Endothelial cell of umbilical vein (primary cell): Measurements from ENCODE around the gene SPCS3. TPM values are rescaled to one million over a fixed set of nuclear protein-coding genes. Genes with fewer than 3 reads are reported as not detected.

Source experiments
- BruUV-seq: library from RNA; stranded (reverse); fragments of 400-500 nt; replicated peaks from 2 replicates; lab custom pipeline; 2021; lab: Mats Ljungman, UMichigan
- CTCF ChIA-PET: fragments of 300-600, 350-600 bp; sonication (Branson Sonifier 250); formaldehyde crosslinking; loops from one replicate; lab custom pipeline; 2021; ENCODE audit warnings: antibody characterized with exemption, inconsistent platforms; lab: Charles Lee
- POLR2A ChIA-PET: fragments of 300-600, 350-600 bp; sonication (Branson Sonifier 250); formaldehyde crosslinking; loops from one replicate; lab custom pipeline; 2021; ENCODE audit warnings: antibody characterized with exemption, inconsistent platforms; lab: Charles Lee
- DNase-seq: peaks from one replicate; pipeline ENCODE4 v3.0.0-alpha.2; 2011; ENCODE audit warnings: low read depth, low spot score
- FAIRE-seq: peaks from 2 replicates; lab custom pipeline; 2011; peaks lifted over from hg19 to GRCh38; lab: Jason Lieb, UNC
- H2AFZ ChIP-seq: 2 replicates; pipeline ENCODE4 v1.6.0; 2012; ENCODE audit warnings: low read depth, low read length, control low read depth, inconsistent platforms
- H3K27ac ChIP-seq: 2 replicates; pipeline ENCODE4 v1.5.1; 2011; ENCODE audit warnings: low read depth, mild to moderate bottlenecking, control low read depth, low read length, moderate library complexity; ENCODE audit not compliant: insufficient read depth
- H3K27me3 ChIP-seq, 2 experiments: 2 replicates each; pipeline versions ENCODE4 v1.6.0 to v1.6.1; 2011; ENCODE audit warnings: low read length in 2 of 2, mixed read lengths in 1 of 2; ENCODE audit not compliant: control insufficient read depth in 2 of 2, insufficient read depth in 2 of 2
- H3K36me3 ChIP-seq, 2 experiments: 2 replicates in 1 of 2; 3 replicates in 1 of 2; pipeline ENCODE4 v1.5.1; 2011; ENCODE audit warnings: low read length in 2 of 2, mild to moderate bottlenecking in 1 of 2, moderate library complexity in 1 of 2; ENCODE audit not compliant: control insufficient read depth in 2 of 2, insufficient read depth in 2 of 2; ENCODE audit errors: extremely low read depth in 1 of 2
- H3K4me1 ChIP-seq: 3 replicates; pipeline ENCODE4 v1.5.1; 2011; ENCODE audit warnings: mild to moderate bottlenecking, low read length; ENCODE audit not compliant: control insufficient read depth, insufficient read depth; ENCODE audit errors: extremely low read depth
- H3K4me2 ChIP-seq: 2 replicates; pipeline ENCODE4 v1.6.1; 2011; ENCODE audit warnings: low read length, control low read depth, mixed read lengths; ENCODE audit not compliant: insufficient read depth
- H3K4me3 ChIP-seq, 3 experiments: fragments of 200-600 bp in 1 of 3; sonication (generic), shearing (Covaris generic) in 1 of 3; replicated peaks in 1 of 3; 2 replicates each; pipeline ENCODE4 v1.5.1; 2011 to 2016; ENCODE audit warnings: control low read depth in 3 of 3, low read length in 3 of 3, mild to moderate bottlenecking in 2 of 3, inconsistent platforms in 1 of 3, low read depth in 1 of 3, moderate library complexity in 1 of 3; ENCODE audit not compliant: insufficient read depth in 1 of 3
- H3K79me2 ChIP-seq: 2 replicates; pipeline ENCODE4 v1.6.0; 2012; ENCODE audit warnings: low read length, inconsistent platforms; ENCODE audit not compliant: control insufficient read depth, insufficient read depth
- H3K9ac ChIP-seq: replicated peaks from 2 replicates; pipeline ENCODE3; 2011; ENCODE audit warnings: low read length, control low read depth; ENCODE audit not compliant: insufficient read depth; ENCODE audit errors: extremely low read depth
- H3K9me1 ChIP-seq: replicated peaks from 3 replicates; pipeline ENCODE4 v1.6.0; 2011; ENCODE audit warnings: mild to moderate bottlenecking, low read length; ENCODE audit not compliant: control insufficient read depth, insufficient read depth; ENCODE audit errors: extremely low read depth
- H3K9me3 ChIP-seq: replicated peaks from 2 replicates; pipeline ENCODE4 v1.5.1; 2012; ENCODE audit warnings: low read length, inconsistent platforms; ENCODE audit not compliant: control insufficient read depth, insufficient read depth
- H4K20me1 ChIP-seq: replicated peaks from 2 replicates; pipeline ENCODE3; 2011; ENCODE audit warnings: mild to moderate bottlenecking, low read length; ENCODE audit not compliant: control insufficient read depth, insufficient read depth; ENCODE audit errors: extremely low read depth
- EZH2 ChIP-seq: IDR thresholded peaks from 2 replicates; pipeline ENCODE4 v1.6.1; 2012; ENCODE audit warnings: borderline replicate concordance, low read depth, mild to moderate bottlenecking, moderate library complexity, low read length, inconsistent platforms; ENCODE audit not compliant: severe bottlenecking
- FOS ChIP-seq: IDR thresholded peaks from 2 replicates; pipeline ENCODE4 v1.6.1; 2011; ENCODE audit warnings: mild to moderate bottlenecking, low read length, moderate library complexity, borderline replicate concordance; ENCODE audit not compliant: insufficient read depth
- GATA2 ChIP-seq: IDR thresholded peaks from 2 replicates; pipeline ENCODE4 v1.7.0; 2011; ENCODE audit warnings: low read depth, mild to moderate bottlenecking, moderate library complexity, mixed read lengths, low read length; ENCODE audit not compliant: insufficient read length, insufficient read depth
- JUN ChIP-seq: IDR thresholded peaks from 2 replicates; pipeline ENCODE4 v1.6.1; 2011; ENCODE audit warnings: borderline replicate concordance, low read depth; ENCODE audit not compliant: insufficient read length, insufficient read depth
- MYC ChIP-seq: IDR thresholded peaks from one replicate; pipeline ENCODE4 v1.6.1; 2011; ENCODE audit warnings: mild to moderate bottlenecking, low read depth, low read length
- POLR2A ChIP-seq: IDR thresholded peaks from 2 replicates; pipeline ENCODE4 v1.6.1; 2012; ENCODE audit warnings: low read depth, mild to moderate bottlenecking, control low read depth, low read length
- POLR2AphosphoS5 ChIP-seq: IDR thresholded peaks from 2 replicates; pipeline ENCODE4 v1.6.1; 2012; ENCODE audit warnings: low read depth, mild to moderate bottlenecking, control low read depth, low read length, moderate library complexity; ENCODE audit not compliant: insufficient read depth
- dilution Hi-C: fragments of 300-500 bp; cut with MboI; formaldehyde crosslinking; loops from one replicate; pipeline ENCODE4 v1.15.0; 2019; ENCODE audit warnings: low sequenced_read_pairs; ENCODE audit not compliant: extremely low pct_ligation_motif_present
- intact Hi-C: fragments of 100-400 bp; cut with micrococcal nuclease; formaldehyde crosslinking; loops from one replicate; pipeline ENCODE4 v1.10.0; 2022
- polyA plus RNA-seq, 4 experiments: library from polyadenylated mRNA; depleted of rRNA in 3 of 4; stranded (reverse) in 3 of 4; unstranded in 1 of 4; fragments of >200 nt; gene quantifications; 2 replicates each; pipeline versions ENCODE4 v1.2.1 to v1.2.3, GENCODE V29; 2011 to 2012; ENCODE audit warnings: missing spikeins in 1 of 4
- total RNA-seq: library from RNA; stranded (reverse); gene quantifications from 2 replicates; pipeline ENCODE4 v1.2.3, GENCODE V29; 2021
- TF ChIP-seq, protein P1 (sequence below): IDR thresholded peaks from 2 replicates; pipeline ENCODE4 v1.6.1; 2011; ENCODE audit not compliant: insufficient read depth, insufficient read length
- TF ChIP-seq, protein P2 (sequence below), 2 donors: IDR thresholded peaks; 1 replicate in 1 of 2; 2 replicates in 1 of 2; pipeline ENCODE4 v1.5.1; 2011; ENCODE audit warnings: low read length in 2 of 2, mild to moderate bottlenecking in 2 of 2, moderate library complexity in 2 of 2, control low read depth in 1 of 2, inconsistent platforms in 1 of 2, low read depth in 1 of 2; ENCODE audit not compliant: insufficient read depth in 1 of 2; ENCODE audit errors: extremely low read depth in 1 of 2

SPCS3 gene
- total and polyA plus RNA-seq, 2 donors (not counting 3 experiments of a cell fraction or from before 2014, with no cell fraction given), result 36.4 to 183 TPM

DNA sequence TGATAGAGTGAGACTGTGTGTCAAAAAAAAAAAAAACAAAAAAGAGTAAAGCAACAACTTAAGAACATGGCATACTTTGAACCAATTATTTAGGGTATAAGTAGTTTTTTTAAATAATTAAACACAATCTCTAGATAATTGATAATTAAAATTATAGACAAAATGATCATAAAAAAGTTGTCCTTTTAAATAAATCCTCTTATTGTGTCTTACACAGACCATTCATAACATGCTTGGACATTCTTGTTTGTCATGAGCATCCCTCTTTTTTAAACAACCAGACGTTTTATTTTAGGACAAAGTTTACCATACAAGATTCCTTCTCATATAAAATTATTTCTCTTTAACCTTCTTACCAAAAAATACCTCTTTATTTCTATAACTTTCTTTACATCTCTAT, 35.1 kb downstream of the SPCS3 start:
- no peaks in the 10 kb centered on the region for H3K27me3 ChIP-seq
- H3K36me3 ChIP-seq, result no peaks in the 10 kb centered on the region
- no peak overlapping the region for H3K9ac ChIP-seq
- DNase-seq (no peak), FAIRE-seq (no peak)
- no peak overlapping the region for H2AFZ ChIP-seq
- intact Hi-C loops, result no loop called here
- dilution Hi-C loops, result no loop called here
- H3K27ac ChIP-seq, result no peak overlapping the region
- no peak for TF ChIP-seq GATA2
- H4K20me1 ChIP-seq, result no peaks in the 10 kb centered on the region
- H3K4me3 ChIP-seq, result no peak overlapping the region
- no TSS peak for BruUV-seq
- H3K9me1 ChIP-seq, result no peaks in the 10 kb centered on the region
- no peaks in the 10 kb centered on the region for H3K9me3 ChIP-seq
- H3K4me2 ChIP-seq, result no peak overlapping the region
- POLR2A ChIA-PET, result no interaction called here
- CTCF ChIA-PET, result no interaction called here
- H3K79me2 ChIP-seq, result no peaks in the 10 kb centered on the region
- no peaks in the 10 kb centered on the region for H3K4me1 ChIP-seq

DNA sequence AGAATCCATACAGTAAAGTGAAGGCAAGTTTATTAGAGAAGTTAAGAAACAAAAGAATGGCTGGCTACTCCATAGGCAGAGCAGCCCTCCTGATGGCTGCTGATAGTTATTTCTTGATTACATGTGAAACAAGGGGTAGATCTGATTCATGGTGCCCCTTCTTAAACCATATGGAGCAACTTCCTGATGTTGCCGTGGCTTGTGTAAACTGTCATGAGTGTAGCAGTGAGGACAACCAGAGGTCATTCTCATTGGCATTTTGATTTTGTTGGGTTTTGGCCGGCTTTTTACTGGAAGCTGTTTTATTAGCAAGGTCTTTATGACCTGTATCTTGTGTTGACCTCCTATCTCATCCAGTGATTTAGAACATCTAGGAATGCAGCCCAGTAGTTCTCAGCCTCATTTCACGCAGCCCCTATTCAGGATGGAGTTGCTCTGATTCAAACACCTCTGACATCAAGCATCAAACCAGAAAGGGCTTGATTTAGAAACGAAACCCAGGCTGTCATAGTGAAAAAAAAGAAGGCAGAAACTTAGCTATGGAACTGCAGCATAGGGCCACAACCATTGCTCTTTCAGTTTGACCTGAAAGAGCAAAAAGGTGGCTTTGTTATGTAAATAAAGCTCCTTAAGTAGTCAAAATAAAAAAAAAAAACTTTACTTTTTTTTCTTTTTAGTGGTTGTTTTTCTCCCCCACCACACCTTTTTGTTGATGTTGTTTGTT, 37.8 kb downstream of the SPCS3 start:
- Histone ChIP-seq H2AFZ (no peak overlapping the region), H3K36me3 (no peaks in the 10 kb centered on the region), H3K79me2 (no peaks in the 10 kb centered on the region), H4K20me1 (no peaks in the 10 kb centered on the region), H3K9ac (no peak overlapping the region), H3K9me1 (no peaks in the 10 kb centered on the region), H3K27ac (no peak overlapping the region), H3K9me3 (no peaks in the 10 kb centered on the region), H3K4me2 (no peak overlapping the region), H3K4me1 (no peaks in the 10 kb centered on the region), H3K4me3 (no peak overlapping the region), H3K27me3 (no peaks in the 10 kb centered on the region)
- POLR2A ChIA-PET, result no interaction called here
- intact Hi-C loops, result no loop called here
- no TSS peak for BruUV-seq
- TF ChIP-seq FOS, result no peak
- TF ChIP-seq, protein P1, sequence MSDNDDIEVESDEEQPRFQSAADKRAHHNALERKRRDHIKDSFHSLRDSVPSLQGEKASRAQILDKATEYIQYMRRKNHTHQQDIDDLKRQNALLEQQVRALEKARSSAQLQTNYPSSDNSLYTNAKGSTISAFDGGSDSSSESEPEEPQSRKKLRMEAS, result no peak
- no peak for TF ChIP-seq POLR2A
- no peak for TF ChIP-seq EZH2
- TF ChIP-seq GATA2, result no peak
- no peak for TF ChIP-seq JUN
- no peak for TF ChIP-seq POLR2AphosphoS5
- no peak for TF ChIP-seq MYC
- TF ChIP-seq, protein P2, sequence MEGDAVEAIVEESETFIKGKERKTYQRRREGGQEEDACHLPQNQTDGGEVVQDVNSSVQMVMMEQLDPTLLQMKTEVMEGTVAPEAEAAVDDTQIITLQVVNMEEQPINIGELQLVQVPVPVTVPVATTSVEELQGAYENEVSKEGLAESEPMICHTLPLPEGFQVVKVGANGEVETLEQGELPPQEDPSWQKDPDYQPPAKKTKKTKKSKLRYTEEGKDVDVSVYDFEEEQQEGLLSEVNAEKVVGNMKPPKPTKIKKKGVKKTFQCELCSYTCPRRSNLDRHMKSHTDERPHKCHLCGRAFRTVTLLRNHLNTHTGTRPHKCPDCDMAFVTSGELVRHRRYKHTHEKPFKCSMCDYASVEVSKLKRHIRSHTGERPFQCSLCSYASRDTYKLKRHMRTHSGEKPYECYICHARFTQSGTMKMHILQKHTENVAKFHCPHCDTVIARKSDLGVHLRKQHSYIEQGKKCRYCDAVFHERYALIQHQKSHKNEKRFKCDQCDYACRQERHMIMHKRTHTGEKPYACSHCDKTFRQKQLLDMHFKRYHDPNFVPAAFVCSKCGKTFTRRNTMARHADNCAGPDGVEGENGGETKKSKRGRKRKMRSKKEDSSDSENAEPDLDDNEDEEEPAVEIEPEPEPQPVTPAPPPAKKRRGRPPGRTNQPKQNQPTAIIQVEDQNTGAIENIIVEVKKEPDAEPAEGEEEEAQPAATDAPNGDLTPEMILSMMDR (IDR thresholded peaks at IDR 0.05; ENCODE audit: extremely low read depth in 1 of 2, insufficient read depth in 1 of 2, low read depth in 1 of 2, low read length in 2 of 2), result no peak
- FAIRE-seq (no peak), DNase-seq (no peak)
- dilution Hi-C loops, result no loop called here
- CTCF ChIA-PET, result no interaction called here
